Breast epithelium (tissue), 4 donors: Measurements from ENCODE around the gene VSIG10L2. TPM values are rescaled to one million over a fixed set of nuclear protein-coding genes. Genes with fewer than 3 reads are reported as not detected.
A peak's percentile ranks its signal among the peaks of the same experiment; 100 is the strongest.

ENCODE experiments used
- DNase-seq, 2 donors: peaks; one replicate each; pipeline ENCODE4 v3.0.0-alpha.2; 2019; ENCODE audit warnings: low spot score in 2 of 2
- H3K27ac ChIP-seq, 2 donors: fragments of 200-600 bp; sonication (generic) in 1 of 2; one replicate each; pipeline ENCODE4 v1.5.1; 2016 to 2019; ENCODE audit warnings: mild to moderate bottlenecking in 1 of 2
- H3K27me3 ChIP-seq, 2 donors: fragments of 200-600 bp; sonication (generic) in 1 of 2; one replicate each; pipeline versions ENCODE4 v1.5.1 to v1.6.0; 2017 to 2019; ENCODE audit warnings: control low read depth in 1 of 2, mild to moderate bottlenecking in 1 of 2
- H3K36me3 ChIP-seq: fragments of 200-600 bp; one replicate; pipeline ENCODE4 v1.5.1; 2019
- H3K4me1 ChIP-seq, 2 donors: fragments of 200-600 bp; sonication (generic); one replicate each; pipeline ENCODE4 v1.5.1; 2016 to 2019; ENCODE audit warnings: control low read depth in 1 of 2
- H3K4me3 ChIP-seq, 3 donors: fragments of 200-600 bp; sonication (generic); 1 replicate in 2 of 3; 2 replicates in 1 of 3; pipeline ENCODE4 v1.5.1; 2016 to 2019; ENCODE audit warnings: mild to moderate bottlenecking in 3 of 3, moderate library complexity in 2 of 3
- H3K9me3 ChIP-seq, 2 donors: fragments of 200-600 bp; sonication (generic) in 1 of 2; one replicate each; pipeline ENCODE4 v1.5.1; 2016 to 2019; ENCODE audit warnings: control low read depth in 1 of 2
- POLR2A ChIP-seq: fragments of 450-650 bp; IDR thresholded peaks from one replicate; pipeline ENCODE4 v1.6.1; 2016; ENCODE audit warnings: antibody characterized with exemption, mild to moderate bottlenecking, moderate library complexity
- POLR2AphosphoS5 ChIP-seq, 3 donors: sonication (generic); formaldehyde crosslinking; IDR thresholded peaks; one replicate each; pipeline ENCODE4 v1.6.1; 2017; ENCODE audit warnings: antibody characterized with exemption in 3 of 3
- intact Hi-C: fragments of 100-400 bp; cut with DNase I; formaldehyde crosslinking; loops from one replicate; pipeline ENCODE4 v1.15.1; 2023; ENCODE audit warnings: low total_unique reads
- total RNA-seq, 3 donors: library from RNA; depleted of rRNA; stranded (reverse); fragments of >200 nt; gene quantifications; one replicate each; pipeline ENCODE4 v1.1.0, GENCODE V29; 2016
- TF ChIP-seq, protein P1 (sequence below), 3 donors: fragments of 450-650 bp; IDR thresholded peaks; one replicate each; pipeline ENCODE4 v1.5.1; 2016 to 2017; ENCODE audit warnings: antibody characterized with exemption in 3 of 3, mild to moderate bottlenecking in 3 of 3, moderate library complexity in 3 of 3

The VSIG10L2 gene
- total RNA-seq, 3 donors from 2014 or later, result 3.6 to 4.1 TPM; not detected in 1

DNA sequence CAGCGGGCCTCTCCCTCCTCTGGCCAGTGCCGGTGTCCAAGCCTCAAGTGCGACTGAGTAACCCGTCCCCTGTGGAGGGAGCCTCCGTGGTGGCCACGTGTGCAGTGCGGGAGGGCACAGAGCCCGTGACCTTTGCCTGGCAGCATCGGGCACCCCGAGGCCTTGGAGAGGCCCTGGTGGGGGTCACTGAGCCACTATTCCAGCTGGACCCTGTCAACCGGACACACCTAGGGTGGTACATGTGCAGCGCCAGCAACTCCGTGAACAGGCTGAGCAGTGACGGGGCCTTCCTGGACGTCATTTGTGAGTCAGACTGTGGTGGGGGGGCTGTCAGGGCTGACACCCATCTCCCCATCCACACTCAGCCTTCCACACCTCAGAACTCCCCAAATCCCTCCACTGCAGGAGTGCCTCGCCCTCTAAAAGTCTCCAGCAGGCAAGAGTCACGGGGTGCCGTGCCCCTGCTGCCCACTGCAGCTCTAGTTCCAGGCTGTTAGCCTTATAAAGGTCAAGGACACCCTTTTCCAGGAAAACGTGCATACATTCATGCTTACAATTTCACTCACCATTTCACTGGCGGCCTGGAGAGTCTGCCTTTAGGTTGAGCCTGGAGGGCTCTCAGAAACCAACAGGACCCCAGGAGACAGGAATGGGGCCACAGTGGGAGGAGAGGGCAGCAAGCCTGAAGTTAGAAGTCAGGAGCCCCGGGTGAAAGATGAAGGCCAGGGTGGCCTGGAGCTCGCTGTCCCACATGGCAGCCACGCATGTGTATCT lies 2.6 kb downstream of the VSIG10L2 start:
- Histone ChIP-seq H3K27ac (no peak overlapping the region), H3K4me3 (no peak overlapping the region), H3K27me3 (no peaks in the 10 kb centered on the region), H3K9me3 (no peaks in the 10 kb centered on the region), H3K36me3 (no peaks in the 10 kb centered on the region), H3K4me1 (peaks cover 7 to 11% of the 10 kb centered on the region in 2 donors)
- TF ChIP-seq POLR2A, result no peak
- TF ChIP-seq POLR2AphosphoS5 (IDR thresholded peaks at IDR 0.05), result no peak
- TF ChIP-seq, protein P1, sequence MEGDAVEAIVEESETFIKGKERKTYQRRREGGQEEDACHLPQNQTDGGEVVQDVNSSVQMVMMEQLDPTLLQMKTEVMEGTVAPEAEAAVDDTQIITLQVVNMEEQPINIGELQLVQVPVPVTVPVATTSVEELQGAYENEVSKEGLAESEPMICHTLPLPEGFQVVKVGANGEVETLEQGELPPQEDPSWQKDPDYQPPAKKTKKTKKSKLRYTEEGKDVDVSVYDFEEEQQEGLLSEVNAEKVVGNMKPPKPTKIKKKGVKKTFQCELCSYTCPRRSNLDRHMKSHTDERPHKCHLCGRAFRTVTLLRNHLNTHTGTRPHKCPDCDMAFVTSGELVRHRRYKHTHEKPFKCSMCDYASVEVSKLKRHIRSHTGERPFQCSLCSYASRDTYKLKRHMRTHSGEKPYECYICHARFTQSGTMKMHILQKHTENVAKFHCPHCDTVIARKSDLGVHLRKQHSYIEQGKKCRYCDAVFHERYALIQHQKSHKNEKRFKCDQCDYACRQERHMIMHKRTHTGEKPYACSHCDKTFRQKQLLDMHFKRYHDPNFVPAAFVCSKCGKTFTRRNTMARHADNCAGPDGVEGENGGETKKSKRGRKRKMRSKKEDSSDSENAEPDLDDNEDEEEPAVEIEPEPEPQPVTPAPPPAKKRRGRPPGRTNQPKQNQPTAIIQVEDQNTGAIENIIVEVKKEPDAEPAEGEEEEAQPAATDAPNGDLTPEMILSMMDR (IDR thresholded peaks at IDR 0.05), result no peak
- DNase-seq, result no peak
- intact Hi-C loops, result no loop called here

DNA sequence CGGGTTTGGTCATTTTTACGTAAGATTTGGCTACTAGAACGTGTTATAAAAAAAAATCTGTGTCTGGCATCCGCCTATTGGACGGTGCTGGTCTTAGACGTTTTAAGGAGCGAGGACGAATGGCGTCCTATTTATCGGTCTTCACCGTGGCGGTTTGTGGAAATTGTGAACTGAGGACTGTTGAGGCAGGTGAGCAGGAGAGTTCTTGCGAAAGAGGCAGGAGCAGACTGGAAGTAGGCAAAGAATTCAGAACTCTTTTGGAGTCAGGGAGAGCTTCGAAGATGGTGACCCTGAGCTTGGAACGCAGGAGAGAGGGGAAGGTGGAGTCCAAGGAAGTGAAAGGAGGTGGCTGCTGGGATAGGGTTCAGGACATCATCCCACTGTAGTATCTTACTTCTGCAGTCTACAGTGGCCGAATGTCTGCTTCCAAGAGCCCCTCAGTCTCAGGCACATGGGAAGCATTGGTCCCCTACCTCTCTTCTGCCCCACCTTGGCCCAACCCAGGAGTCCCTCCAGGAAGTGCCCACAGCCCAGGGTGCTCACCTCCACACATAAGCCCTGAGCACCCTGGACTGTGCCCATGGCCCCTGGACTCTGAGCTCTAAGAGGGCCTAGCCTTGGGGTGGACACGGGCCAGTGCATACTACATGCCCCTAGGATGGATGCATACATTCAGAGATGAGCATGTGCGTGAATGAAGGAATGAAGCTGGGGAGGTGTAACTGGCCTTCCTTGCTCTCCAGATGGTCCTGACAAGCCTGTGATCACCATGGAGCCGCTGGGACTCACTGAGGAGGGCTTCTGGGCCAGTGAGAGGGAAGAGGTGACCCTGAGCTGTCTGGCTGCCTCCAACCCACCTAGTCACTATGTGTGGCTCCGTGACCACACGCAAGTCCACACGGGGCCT lies 3.7 kb downstream of the VSIG10L2 start:
- Histone ChIP-seq H3K4me3 (no peak overlapping the region), H3K36me3 (no peaks in the 10 kb centered on the region), H3K27me3 (no peaks in the 10 kb centered on the region), H3K4me1 (peaks cover 7 to 11% of the 10 kb centered on the region in 2 donors), H3K9me3 (no peaks in the 10 kb centered on the region), H3K27ac (peak overlapping the region in 1 of 2 donors; percentile 89)
- TF ChIP-seq POLR2A, result no peak
- TF ChIP-seq, protein P1 (IDR thresholded peaks at IDR 0.05), result no peak
- TF ChIP-seq POLR2AphosphoS5 (IDR thresholded peaks at IDR 0.05), result no peak
- intact Hi-C loops, result no loop called here
- DNase-seq, result no peak

DNA sequence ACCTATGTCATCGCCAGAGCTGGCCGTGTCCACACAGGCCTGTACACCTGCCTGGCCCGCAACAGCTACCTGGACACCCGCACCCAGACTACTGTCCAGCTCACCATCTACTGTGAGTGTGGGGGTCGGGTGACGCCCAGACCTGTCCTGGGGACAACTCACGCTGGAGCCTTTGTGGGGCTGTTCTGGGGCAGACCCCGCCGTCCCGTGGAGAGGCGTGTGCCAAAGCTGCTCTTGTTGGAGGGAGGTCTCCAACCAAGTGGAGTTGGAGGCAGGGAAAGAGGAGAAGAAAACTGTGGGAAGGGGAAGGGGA lies 4.3 kb downstream of the VSIG10L2 start:
- no peak for TF ChIP-seq POLR2AphosphoS5 (IDR thresholded peaks at IDR 0.05)
- no peak for TF ChIP-seq POLR2A
- TF ChIP-seq, protein P1 (IDR thresholded peaks at IDR 0.05), result no peak
- DNase-seq, result no peak

DNA sequence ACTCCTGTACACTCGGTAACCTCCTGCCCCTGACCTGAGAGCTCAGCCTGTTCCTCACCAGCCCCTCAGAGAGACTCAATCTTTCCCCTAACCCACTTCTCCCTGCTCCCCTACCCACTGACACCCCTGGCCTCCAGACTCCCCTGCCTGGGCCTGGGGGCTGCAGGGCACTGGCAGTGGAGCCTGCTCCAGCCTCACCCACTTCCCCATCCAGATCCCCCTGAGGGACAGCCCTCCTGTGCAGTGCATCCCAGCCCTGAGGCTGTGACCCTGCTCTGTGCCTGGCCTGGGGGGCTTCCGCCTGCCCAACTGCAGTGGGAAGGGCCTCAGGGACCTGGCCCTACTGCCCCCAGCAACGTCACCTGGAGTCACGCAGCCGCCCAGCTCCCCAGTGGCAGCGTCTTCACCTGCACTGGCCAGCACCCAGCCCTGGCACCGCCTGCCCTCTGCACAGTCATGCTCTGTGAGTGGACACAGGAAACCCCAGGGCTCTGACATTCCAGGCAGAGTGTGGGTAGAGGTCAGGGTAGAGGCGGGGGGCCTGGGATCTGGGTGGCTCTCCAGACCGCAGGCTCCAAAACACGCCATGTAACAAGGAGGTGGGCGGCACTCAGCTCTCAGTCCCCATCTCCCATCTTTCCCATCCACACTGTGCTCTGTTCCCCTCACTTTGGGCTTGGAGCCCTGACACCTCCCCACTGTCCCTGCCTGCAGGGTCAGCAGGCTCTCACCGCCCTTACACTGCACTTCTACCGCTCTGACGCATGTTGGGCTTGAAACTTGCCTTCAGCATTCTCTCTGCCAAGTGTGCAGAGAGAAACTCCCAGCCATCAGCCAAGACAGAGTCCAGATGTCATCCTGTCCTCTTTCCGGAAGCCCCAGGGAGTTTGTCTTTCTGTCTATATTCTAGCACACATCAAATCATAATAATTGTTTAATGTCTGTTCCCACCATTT lies 5.1 kb downstream of the VSIG10L2 start:
- intact Hi-C loops, result no loop called here
- Histone ChIP-seq H3K4me1 (peaks cover 7 to 11% of the 10 kb centered on the region in 2 donors), H3K4me3 (peak overlapping the region in 1 of 3 donors; percentile 11), H3K27ac (peak overlapping the region; percentile 66 to 89), H3K27me3 (no peaks in the 10 kb centered on the region), H3K9me3 (no peaks in the 10 kb centered on the region), H3K36me3 (no peaks in the 10 kb centered on the region)
- peak; percentile 52 to 77 for DNase-seq
- TF ChIP-seq, protein P1 (IDR thresholded peaks at IDR 0.05), result no peak
- TF ChIP-seq POLR2AphosphoS5 (IDR thresholded peaks at IDR 0.05) (no peak), POLR2A (no peak)

More for the DNA sequence above, 4.3 kb downstream of the VSIG10L2 start:
- intact Hi-C loops, result no loop called here
- H3K36me3 ChIP-seq, result no peaks in the 10 kb centered on the region
- no peak overlapping the region for H3K4me3 ChIP-seq
- H3K9me3 ChIP-seq, result no peaks in the 10 kb centered on the region
- H3K27me3 ChIP-seq, result no peaks in the 10 kb centered on the region
- H3K27ac ChIP-seq, result peak overlapping the region; percentile 66 to 89
- H3K4me1 ChIP-seq, result peaks cover 7 to 11% of the 10 kb centered on the region in 2 donors
